Measurements from ENCODE around the gene CAMKMT. TPM values are rescaled to one million over a fixed set of nuclear protein-coding genes. Genes with fewer than 3 reads are reported as not detected.
A peak's percentile ranks its signal among the peaks of the same experiment; 100 is the strongest.

CAMKMT gene
- total RNA-seq, 1 experiment from 2014 or later, result 17.4 TPM

DNA sequence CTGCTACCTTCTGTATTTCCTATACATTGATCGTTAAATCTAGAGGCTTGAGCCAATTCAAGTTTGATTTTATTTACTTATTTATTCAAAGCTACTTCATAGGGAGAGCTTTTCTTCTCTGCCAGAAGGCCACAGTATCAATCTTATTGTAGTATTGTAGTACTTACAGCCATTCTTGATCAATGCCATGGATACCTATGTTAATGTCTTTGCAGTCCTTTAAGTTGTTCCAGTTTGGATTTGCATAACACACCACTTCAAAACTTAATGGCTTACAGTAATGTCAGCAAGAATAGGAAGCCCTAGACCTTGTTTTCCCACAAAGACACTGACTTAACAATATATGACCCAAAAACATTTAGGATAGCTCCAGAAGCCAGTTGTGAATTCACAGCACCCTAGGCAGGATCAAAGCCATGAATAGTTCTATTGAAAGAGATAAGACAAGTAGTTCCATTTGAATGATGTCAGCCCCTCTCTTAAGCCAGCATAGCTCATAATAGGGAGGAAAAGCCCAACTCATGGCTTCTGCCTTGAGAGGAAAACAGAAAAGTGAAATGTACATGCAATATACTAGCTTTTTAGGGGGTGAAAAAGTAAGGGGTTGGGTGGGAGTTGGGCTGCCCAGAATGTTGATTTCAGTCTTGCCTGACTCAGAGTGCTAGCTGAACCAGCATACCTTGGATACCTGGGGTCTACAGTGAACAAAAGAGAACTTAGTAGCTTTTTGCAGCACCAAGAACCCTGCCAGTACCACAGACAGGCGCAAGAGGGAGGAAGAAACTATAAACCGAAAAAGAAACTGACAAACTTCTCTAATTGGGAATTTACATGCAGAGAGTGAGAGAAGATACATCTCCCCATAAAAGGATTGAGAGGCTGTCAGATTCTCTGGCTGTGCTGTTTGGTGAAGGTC lies 101.4 kb downstream of the CAMKMT start:
- no peak overlapping the region for H4K5ac ChIP-seq (ENCODE audit: insufficient read length, low read depth, low read length)
- H3K4me1 Mint-ChIP-seq, result peaks cover 46% of the 10 kb centered on the region in 2 experiments
- H4K20me1 ChIP-seq (ENCODE audit: control insufficient read depth, insufficient read depth, insufficient read length), result no peaks in the 10 kb centered on the region
- H3K79me2 ChIP-seq (ENCODE audit: insufficient read depth, low read length), result no peaks in the 10 kb centered on the region
- H3K27me3 ChIP-seq (ENCODE audit: insufficient read depth, low read length), result no peaks in the 10 kb centered on the region
- no CpG with 5 or more reads among the region's 3 CpGs for WGBS (ENCODE audit: extremely low coverage, insufficient read length, low lambda C conversion rate)
- H3K9me3 ChIP-seq (ENCODE audit: control insufficient read depth, low read depth, low read length), result no peaks in the 10 kb centered on the region
- H3K9ac ChIP-seq (ENCODE audit: extremely low read depth, insufficient read length, low read length), result no peak overlapping the region
- H3K79me1 ChIP-seq (ENCODE audit: insufficient read depth, low read depth, low read length, poor library complexity, severe bottlenecking), result no peaks in the 10 kb centered on the region
- H3K27ac Mint-ChIP-seq, result peak overlapping the region; percentile 78 to 98 (median 96)
- no peak overlapping the region for H2AFZ ChIP-seq (ENCODE audit: low read length)
- no peak overlapping the region for H2BK15ac ChIP-seq (ENCODE audit: low read depth, low read length)
- no peak overlapping the region for H4K91ac ChIP-seq (ENCODE audit: insufficient read length, low read depth, low read length)
- H3K18ac ChIP-seq (ENCODE audit: insufficient read length, low read depth, low read length), result no peak overlapping the region
- no peak overlapping the region for H3K14ac ChIP-seq (ENCODE audit: insufficient read depth, low read length)
- H2BK12ac ChIP-seq (ENCODE audit: insufficient read length, low read depth, low read length), result no peak overlapping the region
- H3K4ac ChIP-seq (ENCODE audit: low read depth, low read length), result no peak overlapping the region
- H3K36me3 Mint-ChIP-seq (ENCODE audit: insufficient read depth in 1 of 3, low read depth in 3 of 3), result peaks cover 25 to 49% (median 42%) of the 10 kb centered on the region in 3 experiments
- DNase-seq, result peak; percentile 70
- H2BK120ac ChIP-seq (ENCODE audit: low read depth, low read length, poor library complexity, severe bottlenecking), result no peak overlapping the region
- H3K9me3 Mint-ChIP-seq, result peaks cover 44 to 47% of the 10 kb centered on the region in 2 experiments
- H3K4me2 ChIP-seq (ENCODE audit: insufficient read depth, insufficient read length, low read length), result peak overlapping the region; percentile 14
- H3K56ac ChIP-seq (ENCODE audit: insufficient read length, low read depth, low read length), result no peak overlapping the region
- H3K23me2 ChIP-seq (ENCODE audit: insufficient read length, low read depth, low read length, poor library complexity, severe bottlenecking), result no peaks in the 10 kb centered on the region
- H2AK5ac ChIP-seq (ENCODE audit: insufficient read length, low read length), result peak overlapping the region; percentile 6
- H3K23ac ChIP-seq (ENCODE audit: insufficient read length, low read depth, low read length), result no peak overlapping the region
- no peaks in the 10 kb centered on the region for H3K27me3 Mint-ChIP-seq (ENCODE audit: low read depth)
- no peak overlapping the region for H4K8ac ChIP-seq (replicated peaks; ENCODE audit: insufficient read length, low read depth, low read length)
- H3K4me1 ChIP-seq (ENCODE audit: insufficient read depth, low read length), result peaks cover 13% of the 10 kb centered on the region
- TF ChIP-seq, protein P1, sequence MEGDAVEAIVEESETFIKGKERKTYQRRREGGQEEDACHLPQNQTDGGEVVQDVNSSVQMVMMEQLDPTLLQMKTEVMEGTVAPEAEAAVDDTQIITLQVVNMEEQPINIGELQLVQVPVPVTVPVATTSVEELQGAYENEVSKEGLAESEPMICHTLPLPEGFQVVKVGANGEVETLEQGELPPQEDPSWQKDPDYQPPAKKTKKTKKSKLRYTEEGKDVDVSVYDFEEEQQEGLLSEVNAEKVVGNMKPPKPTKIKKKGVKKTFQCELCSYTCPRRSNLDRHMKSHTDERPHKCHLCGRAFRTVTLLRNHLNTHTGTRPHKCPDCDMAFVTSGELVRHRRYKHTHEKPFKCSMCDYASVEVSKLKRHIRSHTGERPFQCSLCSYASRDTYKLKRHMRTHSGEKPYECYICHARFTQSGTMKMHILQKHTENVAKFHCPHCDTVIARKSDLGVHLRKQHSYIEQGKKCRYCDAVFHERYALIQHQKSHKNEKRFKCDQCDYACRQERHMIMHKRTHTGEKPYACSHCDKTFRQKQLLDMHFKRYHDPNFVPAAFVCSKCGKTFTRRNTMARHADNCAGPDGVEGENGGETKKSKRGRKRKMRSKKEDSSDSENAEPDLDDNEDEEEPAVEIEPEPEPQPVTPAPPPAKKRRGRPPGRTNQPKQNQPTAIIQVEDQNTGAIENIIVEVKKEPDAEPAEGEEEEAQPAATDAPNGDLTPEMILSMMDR (conservative IDR thresholded peaks at IDR 0.05), result peak; percentile 64
- no peak overlapping the region for H3T11ph ChIP-seq (ENCODE audit: low read length)
- no peak overlapping the region; a peak in 1 of 5 replicates for H3K4me3 Mint-ChIP-seq
- peak overlapping the region; percentile 86 for H3K27ac ChIP-seq (ENCODE audit: insufficient read length, low read depth, low read length)
- H2BK5ac ChIP-seq (ENCODE audit: insufficient read length, low read length), result no peak overlapping the region
- H2BK20ac ChIP-seq (ENCODE audit: low read depth, low read length, poor library complexity, severe bottlenecking), result no peak overlapping the region

Measured in H9 (cell line).